Fibroblast of lung (primary cell): ENCODE data around the gene SMIM12. TPM values are rescaled to one million over a fixed set of nuclear protein-coding genes. Genes with fewer than 3 reads are reported as not detected.
"Not testable (repeated sequence)": the region's sequence is repeated elsewhere in the genome, so short reads cannot be mapped to it uniquely, and the experiment has no call there.

ENCODE experiments used
- DNase-seq, 2 donors: peaks; one replicate each; pipeline versions ENCODE4 v3.0.0 to v3.0.0-alpha.2; 2010; ENCODE audit warnings: low read depth in 2 of 2
- H2AFZ ChIP-seq: 2 replicates; pipeline ENCODE4 v1.5.1; 2012; ENCODE audit warnings: low read length, control low read depth, inconsistent platforms
- H3K27ac ChIP-seq: 2 replicates; pipeline ENCODE4 v1.5.1; 2011; ENCODE audit warnings: low read length, control low read depth; ENCODE audit not compliant: insufficient read depth
- H3K27me3 ChIP-seq: 2 replicates; pipeline ENCODE4 v1.5.1; 2011; ENCODE audit warnings: mild to moderate bottlenecking, low read length; ENCODE audit not compliant: control insufficient read depth, insufficient read depth
- H3K36me3 ChIP-seq: 2 replicates; pipeline ENCODE4 v1.5.1; 2011; ENCODE audit warnings: low read length; ENCODE audit not compliant: control insufficient read depth, insufficient read depth
- H3K4me1 ChIP-seq: 2 replicates; pipeline ENCODE4 v1.5.1; 2011; ENCODE audit warnings: low read length; ENCODE audit not compliant: control insufficient read depth, insufficient read depth; ENCODE audit errors: extremely low read depth
- H3K4me2 ChIP-seq: 2 replicates; pipeline ENCODE4 v1.5.1; 2011; ENCODE audit warnings: low read length, control low read depth; ENCODE audit not compliant: insufficient read depth; ENCODE audit errors: extremely low read depth
- H3K4me3 ChIP-seq, 4 experiments: fragments of 200-600 bp in 1 of 4; sonication (generic) in 1 of 4; replicated peaks in 1 of 4; 2 replicates each; pipeline ENCODE4 v1.5.1; 2011 to 2016; ENCODE audit warnings: low read length in 4 of 4, low read depth in 3 of 4, mild to moderate bottlenecking in 3 of 4, control low read depth in 2 of 4, inconsistent platforms in 1 of 4, mixed read lengths in 1 of 4; ENCODE audit not compliant: insufficient read depth in 1 of 4; ENCODE audit errors: control extremely low read depth in 1 of 4
- H3K79me2 ChIP-seq: 2 replicates; pipeline ENCODE4 v1.5.1; 2012; ENCODE audit warnings: mild to moderate bottlenecking, low read length, inconsistent platforms; ENCODE audit not compliant: control insufficient read depth, insufficient read depth
- H3K9ac ChIP-seq: 2 replicates; pipeline ENCODE4 v1.5.1; 2011; ENCODE audit warnings: mild to moderate bottlenecking, low read length, control low read depth; ENCODE audit not compliant: insufficient read depth
- H3K9me3 ChIP-seq: 2 replicates; pipeline ENCODE4 v1.5.1; 2012; ENCODE audit warnings: low read depth, low read length; ENCODE audit not compliant: control insufficient read depth, insufficient read depth
- H4K20me1 ChIP-seq: 2 replicates; pipeline ENCODE4 v1.5.1; 2011; ENCODE audit warnings: low read length; ENCODE audit not compliant: control insufficient read depth, insufficient read depth; ENCODE audit errors: extremely low read depth
- CTCF ChIP-seq, 2 donors: IDR thresholded peaks in 1 of 2; conservative IDR thresholded peaks in 1 of 2; 1 replicate in 1 of 2; 2 replicates in 1 of 2; pipeline ENCODE4 v1.5.1; 2011 to 2012; ENCODE audit warnings: low read length in 2 of 2, control low read depth in 1 of 2, inconsistent platforms in 1 of 2, low read depth in 1 of 2, mild to moderate bottlenecking in 1 of 2
- EZH2 ChIP-seq: IDR thresholded peaks from 2 replicates; pipeline ENCODE4 v1.5.1; 2012; ENCODE audit warnings: low read length, control low read depth, mild to moderate bottlenecking; ENCODE audit errors: missing control alignments
- polyA plus RNA-seq, 2 donors: library from polyadenylated mRNA; depleted of rRNA in 1 of 2; stranded (reverse) in 1 of 2; unstranded in 1 of 2; fragments of >200 nt; gene quantifications; 2 replicates each; pipeline ENCODE4 v1.2.1, GENCODE V29; 2011 to 2012; ENCODE audit warnings: missing spikeins in 1 of 2
- total RNA-seq: library from RNA; depleted of rRNA; stranded (reverse); fragments of >200 nt; gene quantifications from 2 replicates; pipeline ENCODE4 v1.2.1, GENCODE V29; 2014

The SMIM12 gene
- total and polyA plus RNA-seq, 2 donors (not counting 1 experiment from before 2014, with no cell fraction given), result 18.2 to 59.7 TPM

- Histone ChIP-seq H4K20me1 (no peaks in the 10 kb centered on the region), H3K9ac (no peak overlapping the region), H3K4me3 (no peak overlapping the region), H3K36me3 (no peaks in the 10 kb centered on the region), H2AFZ (no peak overlapping the region), H3K4me2 (no peak overlapping the region), H3K27me3 (no peaks in the 10 kb centered on the region), H3K4me1 (no peaks in the 10 kb centered on the region), H3K27ac (no peak overlapping the region), H3K79me2 (no peaks in the 10 kb centered on the region), H3K9me3 (no peaks in the 10 kb centered on the region)
- no peak for DNase-seq
- no peak for TF ChIP-seq CTCF (conservative IDR thresholded peaks at IDR 0.05 in 1 of 2, IDR thresholded peaks at IDR 0.05 in 1 of 2; ENCODE audit: low read depth in 1 of 2, low read length in 2 of 2)
- TF ChIP-seq EZH2, result no peak
Measured at GRCh38 chr1:34825455-34826091, 34.0 kb downstream of the SMIM12 start.

- Histone ChIP-seq H3K4me2 (no peak overlapping the region), H3K9me3 (no peaks in the 10 kb centered on the region), H2AFZ (no peak overlapping the region), H4K20me1 (no peaks in the 10 kb centered on the region), H3K27me3 (no peaks in the 10 kb centered on the region), H3K27ac (no peak overlapping the region), H3K4me3 (no peak overlapping the region), H3K9ac (no peak overlapping the region), H3K4me1 (no peaks in the 10 kb centered on the region), H3K36me3 (no peaks in the 10 kb centered on the region), H3K79me2 (no peaks in the 10 kb centered on the region)
- TF ChIP-seq CTCF (conservative IDR thresholded peaks at IDR 0.05 in 1 of 2, IDR thresholded peaks at IDR 0.05 in 1 of 2; ENCODE audit: low read depth in 1 of 2, low read length in 2 of 2) (no peak), EZH2 (no peak)
- DNase-seq, result no peak
Measured at GRCh38 chr1:34824817-34825454, 34.6 kb downstream of the SMIM12 start.

GRCh38 chr1:34822202-34822601, 37.3 kb downstream of the SMIM12 start:
- Histone ChIP-seq H3K27ac (no peak overlapping the region), H3K9me3 (no peaks in the 10 kb centered on the region), H3K4me2 (no peak overlapping the region), H4K20me1 (no peaks in the 10 kb centered on the region), H3K4me3 (no peak overlapping the region), H3K36me3 (no peaks in the 10 kb centered on the region), H3K79me2 (no peaks in the 10 kb centered on the region), H3K9ac (no peak overlapping the region), H3K27me3 (no peaks in the 10 kb centered on the region), H3K4me1 (no peaks in the 10 kb centered on the region), H2AFZ (no peak overlapping the region)
- no peak for DNase-seq
- TF ChIP-seq CTCF (conservative IDR thresholded peaks at IDR 0.05 in 1 of 2, IDR thresholded peaks at IDR 0.05 in 1 of 2; ENCODE audit: low read depth in 1 of 2, low read length in 2 of 2) (no peak), EZH2 (no peak)

- not testable (repeated sequence) for H3K9me3 ChIP-seq, H3K4me2 ChIP-seq, H3K9ac ChIP-seq, DNase-seq, H3K36me3 ChIP-seq, H4K20me1 ChIP-seq, H3K4me1 ChIP-seq, H3K27me3 ChIP-seq, H3K4me3 ChIP-seq, H3K27ac ChIP-seq, H2AFZ ChIP-seq, H3K79me2 ChIP-seq
Measured at GRCh38 chr1:34818862-34819261, 40.7 kb downstream of the SMIM12 start.
